GM15510 (cell line): Measurements from ENCODE around the gene OR2L2.

Experiments
- POLR2A ChIP-seq: IDR thresholded peaks from 3 replicates; pipeline ENCODE4 v1.6.1; 2011; ENCODE audit warnings: borderline replicate concordance; ENCODE audit not compliant: insufficient read length; ENCODE audit errors: extremely low read depth

The OR2L2 gene, protein sequence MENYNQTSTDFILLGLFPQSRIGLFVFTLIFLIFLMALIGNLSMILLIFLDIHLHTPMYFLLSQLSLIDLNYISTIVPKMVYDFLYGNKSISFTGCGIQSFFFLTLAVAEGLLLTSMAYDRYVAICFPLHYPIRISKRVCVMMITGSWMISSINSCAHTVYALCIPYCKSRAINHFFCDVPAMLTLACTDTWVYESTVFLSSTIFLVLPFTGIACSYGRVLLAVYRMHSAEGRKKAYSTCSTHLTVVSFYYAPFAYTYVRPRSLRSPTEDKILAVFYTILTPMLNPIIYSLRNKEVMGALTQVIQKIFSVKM

DNA sequence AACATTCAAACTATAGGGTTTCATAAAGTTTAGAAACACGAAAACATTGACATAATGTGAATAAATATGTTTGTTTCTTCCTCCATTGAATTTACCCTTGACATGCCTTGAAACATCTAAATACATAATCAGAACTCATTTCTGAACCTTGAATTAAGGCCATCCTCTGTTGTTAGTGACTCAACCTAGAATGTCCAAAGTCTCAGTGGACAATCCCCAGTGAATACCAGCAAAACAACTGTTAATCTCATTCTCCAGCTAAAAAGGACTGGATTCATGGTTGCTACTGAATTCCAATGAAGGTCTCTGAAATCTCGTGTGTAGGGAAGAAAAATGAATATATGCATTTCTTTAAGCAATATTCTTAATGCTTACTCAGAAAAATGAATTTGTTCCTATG, at the start of gene OR2L2:
TSS of gene OR2L2 (plus strand) at position 301 of the 400 bp plus-strand sequence. CDS start 8,198 bp downstream, outside the sequence.
- no peak for TF ChIP-seq POLR2A

- TF ChIP-seq POLR2A = no peak
Observed at GRCh38 chr1:247992986-247993385, 36.9 kb upstream of the OR2L2 start.

DNA sequence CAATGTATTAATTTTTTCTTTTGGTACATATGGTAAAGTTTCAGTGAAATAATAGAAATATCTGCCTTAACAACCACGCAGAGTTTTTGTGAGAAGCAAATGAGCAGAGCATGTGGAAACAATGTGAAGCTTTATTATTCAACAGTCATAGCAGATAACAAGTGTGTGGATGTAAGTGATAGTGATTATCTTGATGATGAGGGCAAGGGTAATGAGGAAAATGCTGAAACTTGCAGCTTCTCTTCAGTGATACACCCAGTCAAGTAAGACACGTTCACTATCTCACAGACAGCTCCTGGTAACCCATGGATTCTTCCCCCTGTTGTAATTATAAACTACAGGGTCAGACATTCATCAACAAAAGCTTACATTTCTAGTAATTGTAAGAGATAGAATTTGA, 31.1 kb upstream of the OR2L2 start:
- no peak for TF ChIP-seq POLR2A

DNA sequence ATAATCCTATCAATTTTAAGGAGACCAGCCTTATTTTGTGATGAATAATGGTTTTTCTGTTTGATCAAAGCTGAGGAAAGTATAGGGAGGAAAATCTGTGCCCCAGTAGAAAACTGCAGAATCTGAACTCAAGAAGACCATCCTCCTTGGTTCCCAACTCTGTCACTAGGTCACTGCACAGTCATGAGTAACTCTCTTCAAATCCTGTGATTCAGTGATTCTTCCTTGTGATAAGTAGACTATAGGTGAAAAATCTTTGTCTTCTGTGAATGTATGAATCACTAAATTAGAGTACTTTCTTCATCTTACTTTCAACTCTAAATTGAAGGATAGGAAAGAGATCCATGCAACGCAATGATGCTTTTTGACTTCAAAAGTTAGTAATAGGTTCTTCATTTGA, 29.7 kb upstream of the OR2L2 start:
- no peak for TF ChIP-seq POLR2A

- no peak for TF ChIP-seq POLR2A
Observed at GRCh38 chr1:248007778-248008177, 22.1 kb upstream of the OR2L2 start.

DNA sequence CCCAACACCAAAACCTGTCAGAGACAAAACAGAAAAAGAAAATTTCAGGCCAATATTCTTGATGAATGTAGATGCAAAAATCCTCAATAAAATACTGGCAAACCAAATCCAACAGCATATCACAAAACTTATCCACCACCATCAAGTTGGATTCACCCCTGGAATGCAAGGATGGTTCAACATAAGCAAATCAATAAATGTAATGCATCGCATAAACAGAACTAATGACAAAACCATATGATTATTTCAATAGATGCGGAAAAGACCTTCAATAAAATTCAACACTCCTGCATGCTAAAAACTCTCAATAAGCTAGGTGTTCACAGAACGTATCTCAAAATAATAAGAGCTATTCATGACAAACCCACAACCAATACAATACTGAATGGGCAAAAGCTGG, 20.2 kb upstream of the OR2L2 start:
- TF ChIP-seq POLR2A = no peak

GRCh38 chr1:248013229-248013710, 16.6 kb upstream of the OR2L2 start, which contains the start of gene OR2L5:
Gene OR2L5 (plus strand): TSS chr1:248013660. CDS start chr1:248021948, 8,288 bp downstream.
- no peak for TF ChIP-seq POLR2A

- no peak for TF ChIP-seq POLR2A
Observed at GRCh38 chr1:248015803-248016202, 14.1 kb upstream of the OR2L2 start.

- no peak for TF ChIP-seq POLR2A
Observed at GRCh38 chr1:248045209-248045608, 15.3 kb downstream of the OR2L2 start.

DNA sequence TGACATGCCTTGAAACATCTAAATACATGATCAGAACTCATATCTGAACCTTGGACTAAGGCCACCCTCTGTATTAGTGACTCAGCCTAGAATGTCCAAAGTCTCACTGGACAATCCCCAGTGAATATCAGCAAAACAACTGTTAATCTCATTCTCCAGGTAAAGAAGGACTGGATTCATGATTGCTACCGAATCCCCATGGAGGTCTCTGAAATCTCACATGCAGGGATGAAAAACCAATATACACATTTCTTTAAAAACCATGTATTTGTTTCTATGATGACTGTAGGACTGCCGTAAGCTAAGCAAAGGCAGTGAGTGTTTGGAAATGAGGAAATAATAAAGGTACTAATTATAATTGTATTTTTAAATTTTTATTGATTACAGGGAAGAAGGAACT, 16.7 kb downstream of the OR2L2 start, which contains the start of gene OR2L3:
TSS of gene OR2L3 (plus strand) at position 301 of the 400 bp plus-strand sequence. CDS start 13,846 bp downstream, outside the sequence.
- no peak for TF ChIP-seq POLR2A

- no peak for TF ChIP-seq POLR2A
Observed at GRCh38 chr1:248047008-248047407, 17.1 kb downstream of the OR2L2 start.

DNA sequence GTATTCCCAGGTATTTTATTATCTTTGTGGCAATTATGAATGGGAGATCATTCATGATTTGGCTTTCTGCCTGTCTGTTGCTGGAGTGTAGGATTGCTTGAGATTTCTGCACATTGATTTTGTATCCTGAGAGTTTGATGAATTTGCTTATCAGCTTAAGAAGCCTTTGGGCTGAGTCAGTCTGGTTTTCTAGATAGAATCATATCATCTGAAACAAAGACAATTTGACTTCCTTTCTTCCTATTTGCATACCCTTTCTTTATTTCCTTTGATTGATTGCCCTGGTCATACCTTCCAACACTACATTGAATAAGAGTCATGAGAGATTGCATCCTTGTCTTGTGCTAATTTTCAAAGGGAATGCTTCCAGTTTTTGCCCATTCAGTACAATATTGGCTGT, 24.8 kb downstream of the OR2L2 start:
- no peak for TF ChIP-seq POLR2A

DNA sequence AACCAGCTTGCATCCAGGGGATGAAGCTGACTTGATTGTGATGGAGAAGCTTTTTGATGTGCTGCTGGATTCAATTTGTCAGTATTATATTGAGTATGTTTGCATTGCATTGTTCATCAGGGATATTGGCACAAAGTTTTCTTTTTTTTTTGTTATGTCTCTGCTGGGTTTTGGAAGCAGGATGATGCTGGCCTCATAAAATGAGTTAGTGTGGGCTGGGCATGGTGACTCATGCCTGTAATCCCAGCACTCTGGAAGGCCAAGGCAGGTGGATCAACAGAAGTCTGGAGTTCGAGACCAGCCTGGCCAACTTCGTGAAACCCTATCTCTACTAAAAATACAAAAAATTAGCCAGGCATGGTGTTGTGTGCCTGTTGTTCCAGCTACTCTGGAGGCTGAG, 25.4 kb downstream of the OR2L2 start:
- no peak for TF ChIP-seq POLR2A

GRCh38 chr1:248065071-248065470, 35.2 kb downstream of the OR2L2 start:
- no peak for TF ChIP-seq POLR2A

DNA sequence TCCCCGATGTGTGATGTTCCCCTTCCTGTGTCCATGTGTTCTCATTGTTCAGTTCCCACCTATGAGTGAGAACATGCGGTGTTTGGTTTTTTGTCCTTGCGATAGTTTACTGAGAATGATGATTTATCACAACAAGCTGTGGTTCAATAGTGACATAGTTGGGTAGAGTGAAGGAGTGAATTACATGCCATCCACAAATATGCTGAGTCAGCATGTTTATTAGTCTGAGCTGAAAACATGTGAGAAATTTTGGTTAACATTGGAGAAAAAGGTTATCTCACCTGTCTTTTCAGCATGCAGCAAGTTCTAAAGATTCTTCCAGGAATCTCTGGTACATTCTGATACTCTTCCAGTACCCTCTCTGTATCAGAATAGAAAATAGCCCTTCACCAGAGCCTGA, 35.7 kb downstream of the OR2L2 start:
- no peak for TF ChIP-seq POLR2A
